ENCODE results near the gene MTF1.

Gene MTF1

GRCh38 chr1:37825506-37825905 lies 33.9 kb downstream of the MTF1 start:
- no peak for ATAC-seq (ENCODE audit: low read depth)
- Histone ChIP-seq H3K27me3 (ENCODE audit: insufficient read depth, poor library complexity, severe bottlenecking) (no peaks in the 10 kb centered on the region), H3K36me3 (ENCODE audit: low read depth) (peaks cover 75% of the 10 kb centered on the region), H3K4me3 (ENCODE audit: severe bottlenecking) (no peak overlapping the region), H3K27ac (ENCODE audit: poor library complexity, severe bottlenecking) (no peak overlapping the region), H3K4me1 (ENCODE audit: insufficient read depth, poor library complexity, severe bottlenecking) (peaks cover 5% of the 10 kb centered on the region), H3K9me3 (ENCODE audit: severe bottlenecking) (no peaks in the 10 kb centered on the region)
- no peak for TF ChIP-seq CTCF (IDR thresholded peaks at IDR 0.05; ENCODE audit: poor library complexity, severe bottlenecking)
- no peak for DNase-seq (ENCODE audit: low spot score)

- H3K27ac ChIP-seq (ENCODE audit: poor library complexity, severe bottlenecking), result no peak overlapping the region
- no peak for TF ChIP-seq CTCF (IDR thresholded peaks at IDR 0.05; ENCODE audit: poor library complexity, severe bottlenecking)
- ATAC-seq (ENCODE audit: low read depth), result no peak
- no peaks in the 10 kb centered on the region for H3K9me3 ChIP-seq (ENCODE audit: severe bottlenecking)
- peaks cover 72% of the 10 kb centered on the region for H3K36me3 ChIP-seq (ENCODE audit: low read depth)
- no peaks in the 10 kb centered on the region for H3K27me3 ChIP-seq (ENCODE audit: insufficient read depth, poor library complexity, severe bottlenecking)
- DNase-seq (ENCODE audit: low spot score), result no peak
- no peak overlapping the region for H3K4me3 ChIP-seq (ENCODE audit: severe bottlenecking)
- peaks cover 5% of the 10 kb centered on the region for H3K4me1 ChIP-seq (ENCODE audit: insufficient read depth, poor library complexity, severe bottlenecking)
Measured at GRCh38 chr1:37824001-37824400, 35.4 kb downstream of the MTF1 start.

- Histone ChIP-seq H3K27ac (ENCODE audit: poor library complexity, severe bottlenecking) (no peak overlapping the region), H3K36me3 (ENCODE audit: low read depth) (peaks cover 66% of the 10 kb centered on the region), H3K4me3 (ENCODE audit: severe bottlenecking) (no peak overlapping the region), H3K4me1 (ENCODE audit: insufficient read depth, poor library complexity, severe bottlenecking) (no peaks in the 10 kb centered on the region), H3K27me3 (ENCODE audit: insufficient read depth, poor library complexity, severe bottlenecking) (no peaks in the 10 kb centered on the region), H3K9me3 (ENCODE audit: severe bottlenecking) (no peaks in the 10 kb centered on the region)
- no peak for ATAC-seq (ENCODE audit: low read depth)
- no peak for DNase-seq (ENCODE audit: low spot score)
- no peak for TF ChIP-seq CTCF (IDR thresholded peaks at IDR 0.05; ENCODE audit: poor library complexity, severe bottlenecking)
Measured at GRCh38 chr1:37822906-37823815, 36.2 kb downstream of the MTF1 start.

- Histone ChIP-seq H3K36me3 (ENCODE audit: low read depth) (peaks cover 68% of the 10 kb centered on the region), H3K9me3 (ENCODE audit: severe bottlenecking) (no peaks in the 10 kb centered on the region), H3K4me3 (ENCODE audit: severe bottlenecking) (no peak overlapping the region), H3K4me1 (ENCODE audit: insufficient read depth, poor library complexity, severe bottlenecking) (no peaks in the 10 kb centered on the region), H3K27ac (ENCODE audit: poor library complexity, severe bottlenecking) (no peak overlapping the region), H3K27me3 (ENCODE audit: insufficient read depth, poor library complexity, severe bottlenecking) (no peaks in the 10 kb centered on the region)
- DNase-seq (ENCODE audit: low spot score), result no peak
- TF ChIP-seq CTCF (IDR thresholded peaks at IDR 0.05; ENCODE audit: poor library complexity, severe bottlenecking), result no peak
- no peak for ATAC-seq (ENCODE audit: low read depth)
Measured at GRCh38 chr1:37821481-37821880, 37.9 kb downstream of the MTF1 start.

- no peak overlapping the region for H3K4me3 ChIP-seq (ENCODE audit: severe bottlenecking)
- no peaks in the 10 kb centered on the region for H3K27me3 ChIP-seq (ENCODE audit: insufficient read depth, poor library complexity, severe bottlenecking)
- H3K4me1 ChIP-seq (ENCODE audit: insufficient read depth, poor library complexity, severe bottlenecking), result no peaks in the 10 kb centered on the region
- H3K9me3 ChIP-seq (ENCODE audit: severe bottlenecking), result no peaks in the 10 kb centered on the region
- DNase-seq (ENCODE audit: low spot score) (no peak), ATAC-seq (ENCODE audit: low read depth) (no peak)
- H3K36me3 ChIP-seq (ENCODE audit: low read depth), result peaks cover 53% of the 10 kb centered on the region
- no peak overlapping the region for H3K27ac ChIP-seq (ENCODE audit: poor library complexity, severe bottlenecking)
- no peak for TF ChIP-seq CTCF (IDR thresholded peaks at IDR 0.05; ENCODE audit: poor library complexity, severe bottlenecking)
Measured at GRCh38 chr1:37817481-37817880, 41.9 kb downstream of the MTF1 start.
